Loucy (cell line): Measurements from ENCODE around the gene SHB.

Experiments
- H2AFZ ChIP-seq: fragments of 200-600 bp; sonication (generic); 2 replicates; pipeline ENCODE4 v1.6.0; 2016; ENCODE audit warnings: antibody characterized with exemption, mild to moderate bottlenecking, low read length, moderate library complexity
- H3F3A ChIP-seq: fragments of 200-600 bp; 2 replicates; pipeline ENCODE4 v1.6.0; 2016; ENCODE audit warnings: antibody characterized with exemption, low read depth, mild to moderate bottlenecking
- H3K27me3 ChIP-seq: fragments of 200-600 bp; sonication (generic); 2 replicates; pipeline ENCODE4 v1.6.1; 2014; ENCODE audit warnings: low read length, mild to moderate bottlenecking; ENCODE audit not compliant: insufficient read depth, poor library complexity, severe bottlenecking
- H3K36me3 ChIP-seq: fragments of 200-600 bp; sonication (generic); 2 replicates; pipeline ENCODE4 v1.6.1; 2016; ENCODE audit warnings: low read length; ENCODE audit not compliant: insufficient read depth
- H3K4me1 ChIP-seq: fragments of 200-600 bp; sonication (generic); 2 replicates; pipeline ENCODE4 v1.5.1; 2014; ENCODE audit warnings: low read length, mild to moderate bottlenecking; ENCODE audit not compliant: insufficient read depth, poor library complexity, severe bottlenecking
- H3K4me2 ChIP-seq: fragments of 200-600 bp; sonication (generic); 2 replicates; pipeline ENCODE4 v1.6.0; 2014; ENCODE audit warnings: antibody characterized with exemption, low read length, low read depth, mild to moderate bottlenecking; ENCODE audit not compliant: poor library complexity, severe bottlenecking
- H3K4me3 ChIP-seq: fragments of 200-600 bp; sonication (generic); 2 replicates; pipeline ENCODE4 v1.5.1; 2014; ENCODE audit warnings: low read length, mild to moderate bottlenecking, mixed read lengths; ENCODE audit not compliant: poor library complexity, severe bottlenecking
- H3K79me2 ChIP-seq: fragments of 200-600 bp; sonication (generic); 2 replicates; pipeline ENCODE4 v1.6.1; 2014; ENCODE audit warnings: low read length; ENCODE audit not compliant: insufficient read depth
- H3K9ac ChIP-seq: fragments of 200-600 bp; sonication (generic); 2 replicates; pipeline ENCODE4 v1.6.0; 2014; ENCODE audit warnings: mild to moderate bottlenecking, low read depth, low read length, moderate library complexity; ENCODE audit not compliant: poor library complexity, severe bottlenecking
- H3K9me2 ChIP-seq: fragments of 200-600 bp; sonication (generic); replicated peaks from 2 replicates; pipeline ENCODE4 v1.6.1; 2016; ENCODE audit warnings: low read depth, low read length, mixed read lengths
- H3K9me3 ChIP-seq: fragments of 200-600 bp; sonication (generic); 2 replicates; pipeline ENCODE4 v1.6.1; 2014; ENCODE audit warnings: mild to moderate bottlenecking, antibody characterized with exemption, low read length, low read depth; ENCODE audit not compliant: insufficient read depth
- H4K20me1 ChIP-seq: fragments of 200-600 bp; sonication (generic); 2 replicates; pipeline ENCODE4 v1.6.0; 2014; ENCODE audit warnings: antibody characterized with exemption, low read length, mild to moderate bottlenecking; ENCODE audit not compliant: insufficient read depth, poor library complexity, severe bottlenecking
- CTCF ChIP-seq: fragments of 200-600 bp; sonication (generic); conservative IDR thresholded peaks from 2 replicates; pipeline ENCODE4 v1.5.1; 2014; ENCODE audit warnings: mild to moderate bottlenecking, antibody characterized with exemption, low read length
- EZH2phosphoT487 ChIP-seq: fragments of 200-600 bp; IDR thresholded peaks from 2 replicates; pipeline ENCODE4 v1.6.1; 2018; ENCODE audit warnings: antibody characterized with exemption, mild to moderate bottlenecking, moderate library complexity, borderline replicate concordance

Gene SHB

GRCh38 chr9:38112456-38112855 lies 43.4 kb upstream of the SHB start:
- Histone ChIP-seq H3K4me3 (no peak overlapping the region), H4K20me1 (no peaks in the 10 kb centered on the region), H3K36me3 (no peaks in the 10 kb centered on the region), H2AFZ (no peak overlapping the region), H3K4me2 (no peak overlapping the region), H3K9ac (no peak overlapping the region), H3K4me1 (no peaks in the 10 kb centered on the region), H3K79me2 (no peaks in the 10 kb centered on the region), H3K27me3 (no peaks in the 10 kb centered on the region), H3K9me2 (no peaks in the 10 kb centered on the region), H3K9me3 (no peaks in the 10 kb centered on the region), H3F3A (no peaks in the 10 kb centered on the region)
- TF ChIP-seq EZH2phosphoT487: no peak
- no peak for TF ChIP-seq CTCF

GRCh38 chr9:38112049-38112448 lies 43.0 kb upstream of the SHB start:
- Histone ChIP-seq H3F3A (no peaks in the 10 kb centered on the region), H3K4me2 (no peak overlapping the region), H2AFZ (no peak overlapping the region), H3K4me1 (no peaks in the 10 kb centered on the region), H3K9ac (no peak overlapping the region), H4K20me1 (no peaks in the 10 kb centered on the region), H3K4me3 (no peak overlapping the region), H3K9me2 (no peaks in the 10 kb centered on the region), H3K27me3 (no peaks in the 10 kb centered on the region), H3K79me2 (no peaks in the 10 kb centered on the region), H3K9me3 (no peaks in the 10 kb centered on the region), H3K36me3 (no peaks in the 10 kb centered on the region)
- TF ChIP-seq EZH2phosphoT487: no peak
- TF ChIP-seq CTCF: no peak

- Histone ChIP-seq H3K36me3 (no peaks in the 10 kb centered on the region), H3K4me1 (no peaks in the 10 kb centered on the region), H3K9me3 (no peaks in the 10 kb centered on the region), H3K4me3 (no peak overlapping the region), H3K79me2 (no peaks in the 10 kb centered on the region), H4K20me1 (no peaks in the 10 kb centered on the region), H3K9ac (no peak overlapping the region), H2AFZ (no peak overlapping the region; the same call in 1 of the 2 replicates), H3K4me2 (no peak overlapping the region), H3F3A (no peaks in the 10 kb centered on the region), H3K9me2 (no peaks in the 10 kb centered on the region), H3K27me3 (no peaks in the 10 kb centered on the region)
- TF ChIP-seq EZH2phosphoT487: no peak
Measured at GRCh38 chr9:38110476-38110875, 41.4 kb upstream of the SHB start.

- no peak overlapping the region for H3K4me3 ChIP-seq
- TF ChIP-seq CTCF (no peak), EZH2phosphoT487 (no peak)
- no peak overlapping the region for H3K4me2 ChIP-seq
- H3K27me3 ChIP-seq: no peaks in the 10 kb centered on the region
- H4K20me1 ChIP-seq: no peaks in the 10 kb centered on the region
- H3K36me3 ChIP-seq: no peaks in the 10 kb centered on the region
- no peaks in the 10 kb centered on the region for H3K79me2 ChIP-seq
- H3K9ac ChIP-seq: no peak overlapping the region
- H3K4me1 ChIP-seq: no peaks in the 10 kb centered on the region
- no peaks in the 10 kb centered on the region for H3K9me3 ChIP-seq
- no peak overlapping the region for H2AFZ ChIP-seq
- H3K9me2 ChIP-seq: no peaks in the 10 kb centered on the region
- no peaks in the 10 kb centered on the region for H3F3A ChIP-seq
Measured at GRCh38 chr9:38109601-38110000, 40.6 kb upstream of the SHB start.
